SH-SY5Y (cell line): ENCODE data around the gene PKNOX2.

Source experiments
- GATA2 ChIP-seq: IDR thresholded peaks from 2 replicates; pipeline ENCODE4 v1.6.1; 2011; ENCODE audit warnings: mild to moderate bottlenecking, low read depth, low read length
- GATA3 ChIP-seq: IDR thresholded peaks from 2 replicates; pipeline ENCODE4 v1.6.1; 2011; ENCODE audit warnings: low read depth, mild to moderate bottlenecking, low read length, moderate library complexity

Gene PKNOX2

GRCh38 chr11:125344846-125345420 is 180.4 kb downstream of the PKNOX2 start:
- TF ChIP-seq GATA3 (no peak), GATA2 (no peak)

DNA sequence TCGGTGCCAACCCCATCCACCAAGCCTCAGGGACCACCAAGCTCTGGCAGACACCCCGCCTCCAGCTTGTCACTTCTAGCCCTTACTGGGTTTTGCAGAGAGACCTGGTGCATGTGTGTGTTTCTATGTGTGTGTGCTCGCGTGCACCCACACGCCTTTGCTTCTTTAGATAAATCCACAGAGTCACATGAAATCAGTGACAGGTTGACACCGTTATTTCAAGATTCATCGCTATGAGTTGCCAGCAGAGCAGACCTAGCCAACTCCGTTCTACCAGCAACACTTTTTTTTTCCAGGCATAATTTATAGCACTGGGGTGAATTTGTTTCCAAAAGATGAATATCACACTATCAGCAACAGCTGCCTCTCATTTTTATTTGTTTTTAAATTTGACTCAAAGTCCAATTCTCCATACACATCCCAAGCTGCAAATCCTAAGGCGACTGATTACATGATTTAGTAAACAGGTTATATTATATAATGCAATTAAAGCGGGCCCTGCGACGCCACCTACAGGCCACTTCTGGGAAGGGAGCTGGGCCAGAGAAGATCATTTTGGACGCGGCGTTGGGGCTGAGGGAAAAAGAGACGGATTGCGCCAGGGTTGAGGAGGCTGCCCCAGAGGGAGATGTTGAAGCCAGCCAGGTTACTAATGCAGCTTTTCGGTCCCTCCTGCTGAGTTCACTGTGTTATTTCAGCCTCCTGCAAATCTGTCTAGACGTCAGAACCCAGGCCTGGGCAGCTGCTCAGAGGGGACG is 181.0 kb downstream of the PKNOX2 start:
- TF ChIP-seq GATA2, result peak; percentile 69
- no peak for TF ChIP-seq GATA3

DNA sequence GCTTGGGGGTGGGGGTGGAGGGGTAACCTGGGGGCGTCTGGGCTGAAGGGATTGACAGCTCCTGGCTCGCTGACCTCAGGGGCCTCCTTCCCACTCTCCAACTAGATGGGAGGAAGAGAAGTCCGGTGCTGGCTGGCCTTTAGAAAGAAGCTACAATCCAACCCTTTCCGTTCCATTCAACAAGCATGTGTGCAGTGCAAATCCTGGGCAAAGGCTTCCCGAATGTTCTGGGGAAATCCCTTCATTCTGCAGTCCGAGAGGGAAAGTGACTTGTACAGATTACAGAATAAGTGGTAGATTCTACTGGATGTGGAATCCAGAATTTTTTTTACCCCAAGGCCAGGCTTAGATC is 181.6 kb downstream of the PKNOX2 start:
- no peak for TF ChIP-seq GATA3
- TF ChIP-seq GATA2, result no peak

GRCh38 chr11:125346565-125347260 is 182.2 kb downstream of the PKNOX2 start:
- TF ChIP-seq GATA3 (no peak), GATA2 (no peak)

DNA sequence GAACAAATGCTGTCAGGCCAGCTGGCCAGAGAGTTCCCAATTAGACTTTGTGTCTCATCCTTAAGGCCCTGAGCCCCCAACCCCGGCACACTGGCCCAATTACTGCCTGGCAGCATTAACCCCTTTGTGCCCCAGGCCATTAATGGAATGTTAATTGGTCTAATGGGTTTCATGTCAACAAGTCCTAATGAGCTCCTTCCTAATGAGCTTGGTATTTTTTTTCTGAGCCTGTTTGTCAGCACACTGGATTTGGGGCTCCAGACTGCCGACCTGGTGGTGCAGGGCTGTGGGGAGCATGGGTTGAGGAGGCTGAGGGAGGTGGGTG is 182.7 kb downstream of the PKNOX2 start:
- TF ChIP-seq GATA3 (no peak), GATA2 (no peak)

DNA sequence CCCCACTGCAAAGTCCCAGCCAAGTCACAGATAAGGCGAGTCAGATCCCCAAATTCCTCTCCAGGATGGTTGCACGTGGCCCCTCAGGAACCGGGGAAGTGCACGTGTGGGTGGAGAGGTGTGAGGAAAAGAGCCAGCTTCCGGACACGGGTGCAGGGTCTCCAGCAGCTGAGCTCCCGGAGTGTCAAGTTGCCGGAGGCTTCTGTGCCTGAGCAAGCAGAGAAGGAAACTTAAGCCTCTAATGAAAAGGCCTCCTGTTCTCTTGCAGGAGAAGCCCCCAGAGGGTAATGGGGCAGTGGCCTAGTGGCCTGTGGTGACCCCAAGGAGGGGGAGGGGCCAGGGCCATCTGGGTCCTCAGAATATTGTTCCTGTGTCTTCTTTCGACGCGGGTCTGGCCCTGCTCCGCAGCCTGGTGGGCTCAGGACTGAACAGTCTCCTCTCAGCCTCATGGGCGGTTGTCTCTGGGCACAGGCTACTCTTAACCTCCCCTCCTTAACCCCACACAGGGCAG is 183.6 kb downstream of the PKNOX2 start:
- TF ChIP-seq GATA2 (no peak), GATA3 (no peak)

GRCh38 chr11:125348674-125349309 is 184.2 kb downstream of the PKNOX2 start:
- no peak for TF ChIP-seq GATA3
- TF ChIP-seq GATA2, result no peak

DNA sequence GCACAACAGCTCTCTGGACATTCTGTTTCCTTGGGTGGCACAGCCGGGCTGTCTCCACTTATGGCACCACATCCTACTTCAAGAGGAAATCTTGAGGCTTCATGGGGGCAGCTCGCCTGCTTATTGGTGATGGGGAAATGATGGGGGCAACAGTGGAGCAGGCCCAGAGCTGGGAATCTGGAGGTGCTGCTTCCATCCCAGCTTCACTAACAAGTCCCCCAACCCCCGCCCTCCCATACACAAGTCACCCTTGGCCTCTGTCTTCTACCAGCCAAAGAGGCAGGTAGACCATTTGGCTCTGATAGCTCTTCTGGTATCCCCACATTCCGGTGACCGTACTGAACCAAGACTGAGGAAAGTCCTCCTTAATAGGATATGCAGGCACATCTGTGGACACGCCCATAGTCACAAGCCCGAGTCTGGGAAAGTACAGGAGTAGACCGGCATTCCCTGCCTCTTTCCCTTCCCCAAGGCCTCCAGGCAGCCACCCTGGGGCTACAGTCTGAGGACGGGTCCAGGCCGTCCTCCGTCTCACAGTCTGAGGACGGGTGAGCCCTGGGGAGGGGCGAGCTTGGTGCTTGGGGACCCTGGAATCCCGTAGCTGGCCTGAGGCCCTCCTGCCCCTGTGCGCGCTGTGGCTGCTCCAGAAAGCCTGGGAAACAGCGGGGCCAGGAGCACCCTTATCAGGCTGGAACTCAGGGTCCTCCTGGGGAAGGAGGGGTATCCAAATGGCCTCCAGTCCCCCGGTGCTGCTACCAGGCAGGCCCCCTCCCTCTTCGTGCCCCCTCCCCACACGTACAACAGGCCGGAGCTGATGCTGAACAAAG is 185.9 kb downstream of the PKNOX2 start:
- no peak for TF ChIP-seq GATA2
- no peak for TF ChIP-seq GATA3

- TF ChIP-seq GATA2, result no peak
Observed at GRCh38 chr11:125351033-125351867, 186.7 kb downstream of the PKNOX2 start.

DNA sequence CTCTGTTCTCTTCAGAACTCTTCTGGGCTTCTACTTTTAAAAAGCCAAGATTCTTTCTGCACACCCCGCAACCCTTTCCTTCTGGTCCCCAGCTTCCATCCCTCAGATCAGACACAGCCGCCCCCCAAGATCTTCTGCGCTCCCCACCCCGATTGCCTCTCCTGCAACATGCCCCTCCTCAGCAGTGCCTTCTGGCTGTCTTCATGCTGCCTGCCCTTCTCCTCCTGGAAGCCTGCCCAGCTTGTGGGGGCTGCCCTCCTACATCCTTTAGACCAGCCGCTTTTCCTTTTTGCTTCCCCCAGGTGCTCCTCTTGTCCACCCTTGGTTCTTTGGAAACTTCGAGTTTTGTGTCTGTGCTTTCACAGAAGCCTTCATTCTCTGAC is 187.3 kb downstream of the PKNOX2 start:
- TF ChIP-seq GATA2, result no peak
- TF ChIP-seq GATA3, result no peak

DNA sequence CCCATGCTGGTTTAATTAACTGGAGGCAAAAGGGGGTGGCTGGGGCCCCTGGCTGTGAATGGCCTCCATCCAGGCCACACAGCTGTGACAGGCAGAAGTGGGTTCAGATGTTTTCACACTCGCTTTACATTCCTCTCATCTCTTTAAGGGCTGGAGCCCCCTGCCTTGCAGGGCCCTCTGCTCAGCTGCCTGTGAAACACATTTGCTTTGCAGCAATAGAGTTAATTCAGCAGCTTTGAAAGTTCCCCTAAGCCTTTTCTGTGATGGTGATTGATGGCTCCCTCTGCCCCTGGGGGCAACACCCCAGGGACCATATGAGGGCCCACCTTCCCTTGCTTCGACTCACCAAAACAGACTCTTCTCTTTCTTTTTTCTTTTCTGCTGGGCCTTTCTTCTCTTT is 192.2 kb downstream of the PKNOX2 start:
- TF ChIP-seq GATA3, result no peak
- TF ChIP-seq GATA2, result no peak

- TF ChIP-seq GATA3 (no peak), GATA2 (no peak)
Observed at GRCh38 chr11:125357551-125357950, 193.0 kb downstream of the PKNOX2 start.

- TF ChIP-seq GATA2 (no peak), GATA3 (no peak)
Observed at GRCh38 chr11:125358254-125358840, 193.8 kb downstream of the PKNOX2 start.

GRCh38 chr11:125359130-125359529 is 194.6 kb downstream of the PKNOX2 start:
- TF ChIP-seq GATA2 (no peak), GATA3 (no peak)
